ENCODE measurements around the gene NRXN3.

GRCh38 chr14:79600406-79600805 is 1430.2 kb downstream of the NRXN3 start:
- TF ChIP-seq CTCF (conservative IDR thresholded peaks at IDR 0.05) = no peak
- TF ChIP-seq EZH2 (IDR thresholded peaks at IDR 0.05; ENCODE audit: low read depth) = no peak

Measured in PC-9 (cell line).